ENCODE data around the gene CFAP43.

GRCh38 chr10:104090611-104091010 is 141.6 kb downstream of the CFAP43 start:
- no peak for TF ChIP-seq CTCF (conservative IDR thresholded peaks at IDR 0.05 in 1 of 2, IDR thresholded peaks at IDR 0.05 in 1 of 2; ENCODE audit: low read depth in 1 of 2, low read length in 2 of 2)
- no peak for TF ChIP-seq EZH2 (IDR thresholded peaks at IDR 0.05; ENCODE audit: low read length, missing control alignments)

All from fibroblast of lung (primary cell).